Ovary (tissue), 9 donors: ENCODE data around the gene ELL2. TPM values are rescaled to one million over a fixed set of nuclear protein-coding genes. Genes with fewer than 3 reads are reported as not detected.

Experiments used
- DNase-seq, 5 donors: peaks; one replicate each; pipeline ENCODE4 v3.0.0-alpha.2; 2019 to 2020
- H3K27ac ChIP-seq, 2 donors: fragments of 200-600 bp; one replicate each; pipeline versions ENCODE4 v1.5.1 to v1.8.0; 2019 to 2022
- H3K27me3 ChIP-seq: fragments of 200-600 bp; one replicate; pipeline ENCODE4 v1.8.0; 2022
- H3K36me3 ChIP-seq: fragments of 200-600 bp; sonication (generic); one replicate; pipeline ENCODE4 v1.5.1; 2019
- H3K4me1 ChIP-seq: one replicate; pipeline ENCODE4 v1.8.1; 2013; ENCODE audit warnings: mild to moderate bottlenecking, moderate library complexity; ENCODE audit not compliant: insufficient read depth
- H3K4me3 ChIP-seq: fragments of 200-600 bp; sonication (generic); one replicate; pipeline ENCODE4 v1.5.1; 2017
- H3K9me3 ChIP-seq, 2 donors: fragments of 200-600 bp in 1 of 2; sonication (generic) in 1 of 2; one replicate each; pipeline versions ENCODE4 v1.5.1 to v1.8.1; 2013 to 2019; ENCODE audit warnings: mild to moderate bottlenecking in 1 of 2, moderate library complexity in 1 of 2
- CTCF ChIP-seq, 3 donors: fragments of 450-650 bp in 2 of 3; fragments of 200-600 bp in 1 of 3; IDR thresholded peaks; one replicate each; pipeline versions ENCODE4 v1.5.1 to v1.8.0; 2016 to 2022; ENCODE audit warnings: antibody characterized with exemption in 3 of 3, mild to moderate bottlenecking in 1 of 3
- EP300 ChIP-seq: sonication (generic); formaldehyde crosslinking; IDR thresholded peaks from one replicate; pipeline ENCODE4 v1.6.1; 2017; ENCODE audit warnings: antibody characterized with exemption
- POLR2A ChIP-seq: fragments of 450-650 bp; IDR thresholded peaks from one replicate; pipeline ENCODE4 v1.6.1; 2017; ENCODE audit warnings: antibody characterized with exemption, mild to moderate bottlenecking, moderate library complexity
- WGBS, 3 donors: extraction: QIAGEN DNeasy Blood & Tissue Kit in 1 of 3; methylation state at CpG; one replicate each; pipeline versions ENCODE4 v1.1.5 to v1.1.7; 2013 to 2017; 5-methylcytosine and 5-hydroxymethylcytosine counted together
- intact Hi-C, 4 donors: fragments of 100-400 bp; cut with DNase I; formaldehyde crosslinking; loops; one replicate each; pipeline versions ENCODE4 v1.11.0 to v1.15.1; 2022 to 2023
- polyA plus RNA-seq, 2 donors: library from polyadenylated mRNA; stranded (reverse); fragments of 200-250 nt in 1 of 2; fragments of 350-450 nt in 1 of 2; fragmentation: Illumina TruSeq in 1 of 2; extraction: RNeasy Lipid Tissue Mini Kit (QIAGEN cat#74804) in 1 of 2; gene quantifications; one replicate each; pipeline ENCODE4 v1.2.3, GENCODE V29; 2013 to 2014
- total RNA-seq, 7 donors: library from RNA; depleted of rRNA in 2 of 7; stranded (reverse); fragments of >200 nt in 2 of 7; fragmentation: NEBNext Ultra II Directional in 3 of 7; extraction: Animal tissue kit (Norgen Biotek cat#: 25700) in 3 of 7; gene quantifications; one replicate each; pipeline versions ENCODE4 v1.1.0 to v1.2.4, GENCODE V29; 2016 to 2023
- donor health status: DM: no; HTN: no; CAD: no; lungs with moderate emphysema.
- donor health status: DM: no; HTN: no; CAD: no.
- donor health status: Bipolar disorder and iron deficiency.
- donor health status: DM: yes; HTN: yes; CAD: no.
- donor health status: DM: no; HTN: no; CAD: no.
- donor health status: DM: yes; HTN: yes; CAD: no.

The ELL2 gene
- total and polyA plus RNA-seq, 9 donors, result 7.2 to 73.2 (median 25.1) TPM

GRCh38 chr5:95941756-95942155 lies 19.9 kb downstream of the ELL2 start:
- Histone ChIP-seq H3K27ac (no peak overlapping the region), H3K27me3 (no peaks in the 10 kb centered on the region), H3K4me1 (peaks cover 5% of the 10 kb centered on the region), H3K4me3 (no peak overlapping the region), H3K36me3 (no peaks in the 10 kb centered on the region), H3K9me3 (no peaks in the 10 kb centered on the region)
- no peak for DNase-seq
- no peak for TF ChIP-seq POLR2A
- no peak for TF ChIP-seq CTCF (IDR thresholded peaks at IDR 0.05)
- intact Hi-C loops, result no loop called here

- H3K9me3 ChIP-seq, result no peaks in the 10 kb centered on the region
- peaks cover 4% of the 10 kb centered on the region for H3K4me1 ChIP-seq
- TF ChIP-seq EP300 (no peak), POLR2A (no peak), CTCF (IDR thresholded peaks at IDR 0.05) (no peak)
- no peak overlapping the region for H3K27ac ChIP-seq
- 29 to 45% (median 37%) methylated on average over 3 of the region's 3 CpGs for WGBS, 3 donors
- intact Hi-C loops, result no loop called here
- no peaks in the 10 kb centered on the region for H3K27me3 ChIP-seq
- no peak overlapping the region for H3K4me3 ChIP-seq
- H3K36me3 ChIP-seq, result no peaks in the 10 kb centered on the region
- DNase-seq, result no peak
Observed at GRCh38 chr5:95940758-95941682, 20.6 kb downstream of the ELL2 start.

GRCh38 chr5:95939465-95939864 lies 22.2 kb downstream of the ELL2 start:
- TF ChIP-seq POLR2A, result no peak
- no peak for TF ChIP-seq EP300
- no peak for TF ChIP-seq CTCF (IDR thresholded peaks at IDR 0.05)
- H3K36me3 ChIP-seq, result no peaks in the 10 kb centered on the region
- 88 to 95% (median 95%) methylated on average over 1 of the region's 1 CpG for WGBS, 3 donors
- no peaks in the 10 kb centered on the region for H3K27me3 ChIP-seq
- no peak overlapping the region for H3K4me3 ChIP-seq
- DNase-seq, result no peak
- H3K4me1 ChIP-seq, result peaks cover 3% of the 10 kb centered on the region
- H3K27ac ChIP-seq, result no peak overlapping the region
- intact Hi-C loops, result no loop called here
- no peaks in the 10 kb centered on the region for H3K9me3 ChIP-seq

- WGBS, 3 donors, result 83 to 95% (median 88%) methylated on average over 1 of the region's 1 CpG
- intact Hi-C loops, result no loop called here
Observed at GRCh38 chr5:95938766-95939165, 22.9 kb downstream of the ELL2 start.

More at GRCh38 chr5:95938766-95939165, 22.9 kb downstream of the ELL2 start:
- TF ChIP-seq CTCF (IDR thresholded peaks at IDR 0.05), result no peak
- no peak for TF ChIP-seq POLR2A
- TF ChIP-seq EP300, result no peak
- Histone ChIP-seq H3K27ac (no peak overlapping the region), H3K27me3 (no peaks in the 10 kb centered on the region), H3K36me3 (no peaks in the 10 kb centered on the region), H3K4me3 (no peak overlapping the region), H3K9me3 (no peaks in the 10 kb centered on the region), H3K4me1 (peaks cover 2% of the 10 kb centered on the region)
- no peak for DNase-seq
